Transverse colon (tissue), 4 donors: ENCODE data around the gene GLYATL1. TPM values are rescaled to one million over a fixed set of nuclear protein-coding genes. Genes with fewer than 3 reads are reported as not detected.

Experiments
- DNase-seq: peaks from one replicate; pipeline ENCODE4 v3.0.0-alpha.2; 2019
- H3K27ac ChIP-seq, 4 donors: fragments of 200-600 bp; sonication (generic); 2 replicates each; pipeline ENCODE4 v1.5.1; 2016 to 2018; ENCODE audit warnings: inconsistent platforms in 4 of 4
- H3K27me3 ChIP-seq: fragments of 200-600 bp; sonication (generic); 2 replicates; pipeline ENCODE4 v1.5.1; 2017; ENCODE audit warnings: inconsistent platforms
- H3K36me3 ChIP-seq, 4 donors: fragments of 200-600 bp; sonication (generic); 2 replicates each; pipeline ENCODE4 v1.5.1; 2017 to 2019; ENCODE audit warnings: inconsistent platforms in 4 of 4
- H3K4me1 ChIP-seq, 4 donors: fragments of 200-600 bp; sonication (generic); 2 replicates each; pipeline ENCODE4 v1.5.1; 2017 to 2020; ENCODE audit warnings: inconsistent platforms in 4 of 4
- H3K4me3 ChIP-seq, 4 donors: fragments of 200-600 bp; sonication (generic); 1 replicate in 1 of 4; 2 replicates in 3 of 4; pipeline versions ENCODE4 v1.5.1 to v1.6.1; 2017 to 2019; ENCODE audit warnings: inconsistent platforms in 4 of 4
- H3K9me3 ChIP-seq, 2 donors: fragments of 200-600 bp; sonication (generic); 2 replicates each; pipeline ENCODE4 v1.5.1; 2017 to 2019; ENCODE audit warnings: inconsistent platforms in 2 of 2
- EP300 ChIP-seq: sonication (generic); formaldehyde crosslinking; IDR thresholded peaks from one replicate; pipeline ENCODE4 v1.6.1; 2017; ENCODE audit warnings: antibody characterized with exemption, low read depth
- POLR2A ChIP-seq: fragments of 450-650 bp; IDR thresholded peaks from one replicate; pipeline ENCODE4 v1.6.1; 2016; ENCODE audit warnings: antibody characterized with exemption, mild to moderate bottlenecking, moderate library complexity
- POLR2AphosphoS5 ChIP-seq, 3 donors: sonication (generic); formaldehyde crosslinking; IDR thresholded peaks; one replicate each; pipeline ENCODE4 v1.6.1; 2016; ENCODE audit warnings: antibody characterized with exemption in 3 of 3
- WGBS, 2 donors: methylation state at CpG; one replicate each; pipeline ENCODE4 v1.1.5; 2018; ENCODE audit warnings: low coverage in 1 of 2; 5-methylcytosine and 5-hydroxymethylcytosine counted together
- in situ Hi-C, 4 donors: fragments of 200-750 bp; cut with MboI; loops; one replicate each; pipeline versions ENCODE4 v1.15.0 to v1.15.1; 2017; ENCODE audit warnings: low sequenced_read_pairs in 3 of 4, low pct_ligation_motif_present in 1 of 4, low pct_unique_long_range_greater_than_20kb in 1 of 4
- intact Hi-C: fragments of 100-400 bp; cut with DNase I; formaldehyde crosslinking; loops from one replicate; pipeline ENCODE4 v1.15.1; 2023; ENCODE audit warnings: low total_unique reads
- total RNA-seq, 4 donors: library from RNA; depleted of rRNA; stranded (reverse); fragments of >200 nt; gene quantifications; one replicate each; pipeline ENCODE4 v1.1.0, GENCODE V29; 2016
- TF ChIP-seq, protein P1 (sequence below), 5 experiments: fragments of 200-600 bp in 3 of 5; fragments of 450-650 bp in 2 of 5; sonication (generic) in 3 of 5; IDR thresholded peaks; 1 replicate in 2 of 5; 2 replicates in 3 of 5; pipeline ENCODE4 v1.5.1; 2016 to 2017; ENCODE audit warnings: antibody characterized with exemption in 5 of 5, inconsistent platforms in 3 of 5, mild to moderate bottlenecking in 2 of 5, moderate library complexity in 1 of 5

GLYATL1 gene
- total RNA-seq, 4 donors from 2014 or later = 2.0 TPM; not detected in 3

DNA sequence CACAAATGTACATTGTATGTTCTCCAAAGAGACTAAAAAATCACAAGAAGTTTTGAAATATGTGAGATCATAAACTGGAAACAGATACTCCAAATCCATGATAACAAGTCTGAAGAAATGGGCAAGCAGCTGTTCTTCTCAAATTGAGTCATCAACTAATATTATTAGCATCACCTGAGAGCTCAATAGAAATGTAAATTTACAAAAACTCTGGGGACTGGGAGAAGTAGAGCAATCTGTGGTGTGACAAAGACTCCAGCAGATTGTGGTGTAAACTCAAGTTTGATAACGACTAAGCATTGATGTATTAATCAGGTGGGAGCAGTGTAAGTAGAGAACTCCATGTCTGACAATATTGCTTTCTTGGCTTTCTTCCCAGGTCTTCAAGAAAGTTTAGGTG is 53.2 kb downstream of the GLYATL1 start:
- in situ Hi-C loops = no loop called here

DNA sequence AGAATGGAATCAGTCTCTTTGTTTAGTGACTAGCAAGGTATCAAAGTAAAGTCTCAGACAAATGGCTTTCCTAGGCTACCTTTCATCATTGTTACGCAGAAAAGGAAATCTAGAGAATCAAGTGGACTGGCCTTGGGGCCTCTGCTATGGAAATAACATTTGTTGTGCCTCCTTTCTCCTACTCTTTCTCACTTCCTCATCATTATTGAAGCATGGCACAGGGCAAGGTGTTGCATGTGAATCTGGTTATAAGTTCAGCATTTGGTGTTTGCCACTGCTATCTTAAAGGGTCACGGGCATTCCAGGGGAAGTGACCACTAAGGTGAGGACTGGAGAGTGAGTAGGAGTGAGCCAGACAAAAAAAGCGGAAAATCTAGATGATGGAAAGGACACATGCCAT is 54.9 kb downstream of the GLYATL1 start:
- in situ Hi-C loops = no loop called here
- H3K27me3 ChIP-seq = no peaks in the 10 kb centered on the region
- no peaks in the 10 kb centered on the region for H3K9me3 ChIP-seq
- peaks cover 0 to 3% (median 0%) of the 10 kb centered on the region in 4 donors for H3K4me1 ChIP-seq
- no peaks in the 10 kb centered on the region for H3K36me3 ChIP-seq
- H3K27ac ChIP-seq = no peak overlapping the region
- DNase-seq = no peak
- TF ChIP-seq, protein P1, sequence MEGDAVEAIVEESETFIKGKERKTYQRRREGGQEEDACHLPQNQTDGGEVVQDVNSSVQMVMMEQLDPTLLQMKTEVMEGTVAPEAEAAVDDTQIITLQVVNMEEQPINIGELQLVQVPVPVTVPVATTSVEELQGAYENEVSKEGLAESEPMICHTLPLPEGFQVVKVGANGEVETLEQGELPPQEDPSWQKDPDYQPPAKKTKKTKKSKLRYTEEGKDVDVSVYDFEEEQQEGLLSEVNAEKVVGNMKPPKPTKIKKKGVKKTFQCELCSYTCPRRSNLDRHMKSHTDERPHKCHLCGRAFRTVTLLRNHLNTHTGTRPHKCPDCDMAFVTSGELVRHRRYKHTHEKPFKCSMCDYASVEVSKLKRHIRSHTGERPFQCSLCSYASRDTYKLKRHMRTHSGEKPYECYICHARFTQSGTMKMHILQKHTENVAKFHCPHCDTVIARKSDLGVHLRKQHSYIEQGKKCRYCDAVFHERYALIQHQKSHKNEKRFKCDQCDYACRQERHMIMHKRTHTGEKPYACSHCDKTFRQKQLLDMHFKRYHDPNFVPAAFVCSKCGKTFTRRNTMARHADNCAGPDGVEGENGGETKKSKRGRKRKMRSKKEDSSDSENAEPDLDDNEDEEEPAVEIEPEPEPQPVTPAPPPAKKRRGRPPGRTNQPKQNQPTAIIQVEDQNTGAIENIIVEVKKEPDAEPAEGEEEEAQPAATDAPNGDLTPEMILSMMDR (IDR thresholded peaks at IDR 0.05) = no peak
- no peak for TF ChIP-seq POLR2A
- TF ChIP-seq EP300 = no peak
- TF ChIP-seq POLR2AphosphoS5 (IDR thresholded peaks at IDR 0.05) = no peak
- intact Hi-C loops = no loop called here
- no peak overlapping the region for H3K4me3 ChIP-seq
- WGBS, 2 donors = 84 to 88% methylated on average over 3 of the region's 3 CpGs

More for the DNA sequence above, 53.2 kb downstream of the GLYATL1 start:
- no peaks in the 10 kb centered on the region for H3K27me3 ChIP-seq
- H3K4me1 ChIP-seq = no peaks in the 10 kb centered on the region
- no peak for DNase-seq
- H3K9me3 ChIP-seq = no peaks in the 10 kb centered on the region
- intact Hi-C loops = no loop called here
- no peak for TF ChIP-seq POLR2AphosphoS5 (IDR thresholded peaks at IDR 0.05)
- TF ChIP-seq, protein P1 (IDR thresholded peaks at IDR 0.05) = no peak
- no peak for TF ChIP-seq POLR2A
- no peak overlapping the region for H3K4me3 ChIP-seq
- H3K27ac ChIP-seq = no peak overlapping the region
- H3K36me3 ChIP-seq = no peaks in the 10 kb centered on the region
- WGBS, 2 donors = 61 to 89% methylated on average over 1 of the region's 1 CpG

DNA sequence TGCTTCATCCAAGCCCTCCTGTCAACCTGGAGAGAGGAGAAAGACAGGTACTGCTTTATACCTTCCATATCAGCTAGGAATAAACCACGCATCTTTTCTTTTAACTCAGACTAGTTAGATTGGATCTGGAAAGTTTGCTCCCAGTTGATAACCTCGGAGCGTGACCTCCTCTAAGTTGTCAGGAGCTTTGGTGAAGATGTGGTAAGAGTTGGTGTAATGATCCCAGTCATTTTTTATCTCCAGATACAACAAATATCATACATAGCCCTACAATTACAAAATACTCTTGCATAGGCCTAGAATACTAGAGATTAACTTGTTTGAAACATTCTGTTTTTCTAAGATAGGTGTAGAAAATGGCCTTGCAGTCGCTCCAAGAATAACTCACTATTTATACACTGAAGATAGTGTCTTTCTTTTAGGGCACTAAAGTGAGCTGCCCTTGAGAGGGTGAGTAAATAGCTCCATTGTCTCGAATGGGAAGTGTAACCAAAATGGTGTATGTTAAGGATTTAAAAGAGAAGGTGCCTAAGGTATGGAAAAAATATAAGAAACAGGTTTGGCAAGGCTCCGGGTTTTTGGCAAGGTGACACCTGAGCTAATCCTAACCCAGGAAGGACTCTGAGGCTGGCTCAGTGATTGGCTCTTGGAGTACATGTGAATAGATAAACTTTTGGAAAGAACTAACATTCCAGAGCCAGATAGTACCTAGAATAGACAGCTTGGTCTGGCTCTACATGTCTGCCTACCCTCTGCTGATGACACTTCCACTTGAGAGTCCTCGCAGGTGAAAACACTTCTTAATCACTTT is 59.4 kb downstream of the GLYATL1 start:
- DNase-seq = no peak
- in situ Hi-C loops (no loop called here), intact Hi-C loops (no loop called here)
- Histone ChIP-seq H3K27ac (no peak overlapping the region), H3K9me3 (no peaks in the 10 kb centered on the region), H3K36me3 (no peaks in the 10 kb centered on the region), H3K4me1 (peaks cover 0 to 4% (median 0%) of the 10 kb centered on the region in 4 donors), H3K27me3 (no peaks in the 10 kb centered on the region), H3K4me3 (no peak overlapping the region)
- TF ChIP-seq, protein P1 (IDR thresholded peaks at IDR 0.05) = no peak
- TF ChIP-seq POLR2AphosphoS5 (IDR thresholded peaks at IDR 0.05) = no peak
- TF ChIP-seq POLR2A = no peak
- no peak for TF ChIP-seq EP300
- 47 to 66% methylated on average over 6 to 7 of the region's 7 CpGs for WGBS, 2 donors

DNA sequence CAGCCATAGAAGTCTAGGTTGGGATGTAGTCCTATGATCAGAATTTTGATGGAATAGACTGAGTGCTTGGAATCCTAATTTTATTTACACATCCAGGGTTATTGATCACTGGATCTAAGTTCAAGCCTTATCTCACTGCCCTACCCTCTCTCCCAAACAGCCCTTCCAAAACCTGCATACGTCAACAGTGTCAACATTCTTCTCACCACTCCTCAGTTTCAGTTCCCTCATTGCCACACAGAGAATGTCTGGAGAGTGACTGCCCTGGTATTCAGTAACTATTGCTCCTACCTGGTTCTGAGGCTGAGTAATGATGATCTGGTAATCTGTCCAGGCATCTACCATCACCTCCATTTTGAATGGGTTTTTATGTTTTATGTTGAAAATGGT is 60.0 kb downstream of the GLYATL1 start:
- H3K9me3 ChIP-seq = no peaks in the 10 kb centered on the region
- no peaks in the 10 kb centered on the region for H3K27me3 ChIP-seq
- peaks cover 0 to 4% (median 0%) of the 10 kb centered on the region in 4 donors for H3K4me1 ChIP-seq
- no peak for DNase-seq
- H3K4me3 ChIP-seq = no peak overlapping the region
- in situ Hi-C loops = no loop called here
- WGBS, 2 donors = 29 to 45% methylated on average over 1 of the region's 1 CpG
- no peak for TF ChIP-seq POLR2AphosphoS5 (IDR thresholded peaks at IDR 0.05)
- no peak for TF ChIP-seq POLR2A
- TF ChIP-seq, protein P1 (IDR thresholded peaks at IDR 0.05) = no peak
- TF ChIP-seq EP300 = no peak
- intact Hi-C loops = no loop called here
- no peaks in the 10 kb centered on the region for H3K36me3 ChIP-seq
- H3K27ac ChIP-seq = no peak overlapping the region
